Endodermal cell (in vitro differentiated cells): ENCODE data around the gene ALDH5A1. TPM values are rescaled to one million over a fixed set of nuclear protein-coding genes. Genes with fewer than 3 reads are reported as not detected.

Experiments
- DNase-seq: peaks from one replicate; pipeline ENCODE4 v3.0.0-alpha.2; 2017
- H3K27ac ChIP-seq: 2 replicates; pipeline ENCODE4 v1.5.1; 2013; ENCODE audit warnings: mild to moderate bottlenecking, low read depth, low read length, moderate library complexity
- H3K27me3 ChIP-seq: 2 replicates; pipeline ENCODE4 v1.6.1; 2013; ENCODE audit warnings: mild to moderate bottlenecking, low read length, moderate library complexity; ENCODE audit not compliant: insufficient read depth, control insufficient read depth, poor library complexity, severe bottlenecking
- H3K36me3 ChIP-seq: 2 replicates; pipeline ENCODE4 v1.7.0; 2013; ENCODE audit warnings: mild to moderate bottlenecking, low read length, moderate library complexity; ENCODE audit not compliant: control insufficient read depth, insufficient read depth
- H3K4me1 ChIP-seq: one replicate; pipeline ENCODE4 v1.7.0; 2013; ENCODE audit warnings: low read length; ENCODE audit not compliant: control insufficient read depth, insufficient read depth
- H3K4me3 ChIP-seq: 2 replicates; pipeline ENCODE4 v1.5.1; 2013; ENCODE audit warnings: mild to moderate bottlenecking, low read length, moderate library complexity
- H3K9ac ChIP-seq: 2 replicates; pipeline ENCODE4 v1.6.1; 2013; ENCODE audit warnings: mild to moderate bottlenecking, low read length, moderate library complexity; ENCODE audit not compliant: poor library complexity, severe bottlenecking; ENCODE audit errors: extremely low read depth
- H3K9me3 ChIP-seq: 2 replicates; pipeline ENCODE4 v1.6.1; 2013; ENCODE audit warnings: mild to moderate bottlenecking, low read length, moderate library complexity; ENCODE audit not compliant: control insufficient read depth
- H3K27ac Mint-ChIP-seq: 2 replicates; pipeline ENCODE4 v1.8.0; 2020; ENCODE audit warnings: mixed read lengths
- H3K27me3 Mint-ChIP-seq: 2 replicates; pipeline ENCODE4 v1.8.0; 2021; ENCODE audit warnings: mild to moderate bottlenecking, mixed read lengths; ENCODE audit not compliant: insufficient read depth
- H3K36me3 Mint-ChIP-seq: 2 replicates; pipeline ENCODE4 v1.8.0; 2020; ENCODE audit warnings: low read depth, mixed read lengths
- H3K4me1 Mint-ChIP-seq: 2 replicates; pipeline ENCODE4 v1.8.0; 2020; ENCODE audit warnings: mixed read lengths
- H3K4me3 Mint-ChIP-seq: 2 replicates; pipeline ENCODE4 v1.8.0; 2020; ENCODE audit warnings: mild to moderate bottlenecking, moderate library complexity, mixed read lengths
- H3K9me3 Mint-ChIP-seq: 2 replicates; pipeline ENCODE4 v1.8.0; 2020; ENCODE audit warnings: mild to moderate bottlenecking, mixed read lengths
- WGBS, 2 experiments: methylation state at CpG; one replicate each; pipeline versions ENCODE4 v1.1.5 to v1.1.7; 2013; ENCODE audit warnings: missing lambda C conversion rate in 2 of 2, mixed read lengths in 1 of 2; ENCODE audit not compliant: insufficient coverage in 1 of 2, insufficient read length in 1 of 2; 5-methylcytosine and 5-hydroxymethylcytosine counted together
- total RNA-seq, 2 donors: library from RNA; stranded (reverse); fragmentation: NEBNext Ultra II Directional in 1 of 2; extraction: Animal tissue kit (Norgen Biotek cat#: 25700) in 1 of 2; gene quantifications; 2 replicates in 1 of 2; 3 replicates in 1 of 2; pipeline ENCODE4 v1.2.1, GENCODE V29; 2021
- TF ChIP-seq, protein P1 (sequence below): fragments of 200-600 bp; sonication (generic); conservative IDR thresholded peaks from 2 replicates; pipeline ENCODE4 v1.5.0; 2021; ENCODE audit warnings: antibody characterized with exemption, mild to moderate bottlenecking

The ALDH5A1 gene
- total RNA-seq, 2 donors from 2014 or later, result 7.1 to 9.6 TPM

DNA sequence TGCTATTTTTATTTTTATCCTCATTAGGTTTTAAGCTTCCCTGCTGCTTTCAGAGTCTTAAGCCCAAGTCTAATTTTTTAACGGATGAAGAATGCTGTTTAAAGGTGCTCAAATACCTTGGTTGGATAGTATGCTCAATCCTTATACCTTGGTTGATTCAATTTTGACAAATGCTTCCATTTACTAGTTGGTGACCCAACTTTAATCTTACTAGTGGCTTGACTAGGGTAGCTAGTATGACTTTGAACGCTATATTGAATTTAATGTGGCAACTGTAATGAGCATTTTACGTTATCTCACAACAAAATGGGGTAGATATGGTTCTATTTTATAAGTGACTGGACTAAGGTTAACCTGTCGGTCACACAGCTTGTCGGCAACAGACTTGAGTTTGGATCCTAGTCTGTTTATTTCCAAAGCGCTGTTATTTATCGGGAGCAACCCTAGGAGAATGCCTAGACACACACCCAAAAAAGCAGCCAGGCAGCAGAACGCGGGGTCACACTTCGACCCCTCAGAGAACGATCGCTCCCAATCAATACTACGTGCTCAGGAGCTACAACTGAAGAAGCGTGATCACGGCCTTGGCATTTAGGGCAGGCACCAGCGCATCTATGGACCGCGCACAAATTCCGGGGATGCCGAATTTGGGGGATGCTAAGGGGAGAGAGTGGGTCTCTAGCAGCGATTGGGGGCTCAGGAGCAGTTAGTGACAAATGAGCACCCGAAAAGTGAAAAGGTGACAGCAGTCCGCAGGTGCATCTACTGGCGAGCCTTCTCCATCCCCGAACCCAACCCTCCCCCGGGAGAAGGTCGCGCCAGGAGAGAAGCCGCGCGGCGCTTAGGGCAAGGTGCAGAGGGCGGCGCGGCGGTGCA is 586 bp upstream of the ALDH5A1 start:
- DNase-seq, result no peak
- WGBS, 2 experiments, result 33 to 57% methylated on average over 18 to 36 of the region's 36 CpGs
- H3K9me3 ChIP-seq, result no peaks in the 10 kb centered on the region
- Mint-ChIP-seq H3K9me3 (peaks cover 5% of the 10 kb centered on the region), H3K27ac (peak overlapping the region; percentile 77), H3K36me3 (peaks cover 12% of the 10 kb centered on the region), H3K4me3 (peak overlapping the region; percentile 69), H3K4me1 (peaks cover 7% of the 10 kb centered on the region), H3K27me3 (peaks cover 38% of the 10 kb centered on the region)
- peak overlapping the region; percentile 78 for H3K4me3 ChIP-seq
- TF ChIP-seq, protein P1, sequence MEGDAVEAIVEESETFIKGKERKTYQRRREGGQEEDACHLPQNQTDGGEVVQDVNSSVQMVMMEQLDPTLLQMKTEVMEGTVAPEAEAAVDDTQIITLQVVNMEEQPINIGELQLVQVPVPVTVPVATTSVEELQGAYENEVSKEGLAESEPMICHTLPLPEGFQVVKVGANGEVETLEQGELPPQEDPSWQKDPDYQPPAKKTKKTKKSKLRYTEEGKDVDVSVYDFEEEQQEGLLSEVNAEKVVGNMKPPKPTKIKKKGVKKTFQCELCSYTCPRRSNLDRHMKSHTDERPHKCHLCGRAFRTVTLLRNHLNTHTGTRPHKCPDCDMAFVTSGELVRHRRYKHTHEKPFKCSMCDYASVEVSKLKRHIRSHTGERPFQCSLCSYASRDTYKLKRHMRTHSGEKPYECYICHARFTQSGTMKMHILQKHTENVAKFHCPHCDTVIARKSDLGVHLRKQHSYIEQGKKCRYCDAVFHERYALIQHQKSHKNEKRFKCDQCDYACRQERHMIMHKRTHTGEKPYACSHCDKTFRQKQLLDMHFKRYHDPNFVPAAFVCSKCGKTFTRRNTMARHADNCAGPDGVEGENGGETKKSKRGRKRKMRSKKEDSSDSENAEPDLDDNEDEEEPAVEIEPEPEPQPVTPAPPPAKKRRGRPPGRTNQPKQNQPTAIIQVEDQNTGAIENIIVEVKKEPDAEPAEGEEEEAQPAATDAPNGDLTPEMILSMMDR, result no peak
- H3K27me3 ChIP-seq, result peaks cover 26% of the 10 kb centered on the region
- H3K36me3 ChIP-seq, result no peaks in the 10 kb centered on the region
- H3K27ac ChIP-seq, result no peak overlapping the region
- no peak overlapping the region for H3K9ac ChIP-seq
- H3K4me1 ChIP-seq, result no peaks in the 10 kb centered on the region

DNA sequence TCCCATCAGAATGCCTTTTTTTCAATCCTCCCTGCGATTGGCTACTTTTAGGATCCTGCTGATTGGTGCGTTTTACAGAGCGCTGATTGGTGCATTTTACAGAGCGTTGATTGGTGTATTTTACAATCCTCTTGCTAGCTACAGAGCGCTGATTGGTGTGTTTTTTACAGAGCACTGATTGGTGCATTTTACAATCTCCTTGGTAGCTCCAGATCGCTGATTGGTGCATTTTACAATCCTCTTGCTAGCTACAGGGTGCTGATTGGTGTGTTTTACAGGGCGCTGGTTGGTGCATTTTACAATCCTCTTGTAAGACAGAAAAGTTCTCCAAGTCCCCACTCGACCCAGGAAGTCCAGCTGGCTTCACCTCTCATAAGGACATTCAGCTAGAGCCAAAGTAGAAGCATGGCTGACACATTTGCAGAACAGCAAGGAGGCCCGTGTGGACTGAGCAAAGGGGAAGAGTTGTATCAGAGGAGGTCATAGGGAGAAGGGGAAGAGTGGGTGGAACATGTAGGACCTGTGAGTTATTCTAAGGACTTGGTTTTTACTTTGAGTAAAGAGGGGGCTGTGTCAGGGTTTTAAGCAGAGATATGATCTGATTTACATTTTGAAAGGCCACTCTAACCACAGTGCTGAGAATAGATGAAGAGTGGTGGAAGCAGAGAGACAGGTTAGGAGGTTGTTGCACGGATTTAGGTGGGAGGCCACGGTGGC is 2.6 kb downstream of the ALDH5A1 start:
- Histone ChIP-seq H3K36me3 (no peaks in the 10 kb centered on the region), H3K4me3 (no peak overlapping the region), H3K9me3 (no peaks in the 10 kb centered on the region), H3K27me3 (peaks cover 26% of the 10 kb centered on the region), H3K4me1 (no peaks in the 10 kb centered on the region), H3K9ac (no peak overlapping the region), H3K27ac (no peak overlapping the region)
- Mint-ChIP-seq H3K4me1 (peaks cover 13% of the 10 kb centered on the region), H3K36me3 (peaks cover 12% of the 10 kb centered on the region), H3K9me3 (peaks cover 5% of the 10 kb centered on the region), H3K27me3 (peaks cover 38% of the 10 kb centered on the region), H3K27ac (no peak overlapping the region), H3K4me3 (no peak overlapping the region)
- DNase-seq, result no peak
- TF ChIP-seq, protein P1, result no peak
- 87 to 92% methylated on average over 11 of the region's 11 CpGs for WGBS, 2 experiments

DNA sequence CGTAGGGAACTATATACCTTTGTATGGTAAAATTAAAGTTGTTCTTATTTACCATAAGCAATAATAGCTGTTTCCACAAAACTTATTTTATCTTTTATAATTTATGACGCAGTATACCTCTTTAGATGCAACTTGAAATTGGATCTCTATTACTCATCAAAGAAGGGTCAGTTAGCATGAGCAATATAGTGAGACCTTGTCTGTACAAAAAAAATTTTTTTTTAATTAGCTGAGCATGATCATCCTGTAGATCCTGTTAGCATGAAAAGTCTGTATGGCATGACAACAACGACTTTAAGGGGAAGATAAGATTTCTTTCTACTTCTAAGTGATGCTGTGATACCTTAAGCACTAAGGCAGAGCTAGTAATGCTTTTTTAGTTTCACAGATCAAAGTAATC is 5.9 kb downstream of the ALDH5A1 start:
- peaks cover 11% of the 10 kb centered on the region for H3K4me1 Mint-ChIP-seq
- H3K27me3 Mint-ChIP-seq, result peaks cover 21% of the 10 kb centered on the region
- no peak overlapping the region for H3K27ac Mint-ChIP-seq
- Histone ChIP-seq H3K27ac (no peak overlapping the region), H3K9ac (no peak overlapping the region), H3K36me3 (no peaks in the 10 kb centered on the region), H3K4me1 (no peaks in the 10 kb centered on the region), H3K4me3 (no peak overlapping the region), H3K9me3 (no peaks in the 10 kb centered on the region), H3K27me3 (peaks cover 14% of the 10 kb centered on the region)
- peaks cover 15% of the 10 kb centered on the region for H3K36me3 Mint-ChIP-seq
- TF ChIP-seq, protein P1, result no peak
- DNase-seq, result no peak
- 92% methylated on average over 2 of the region's 3 CpGs; no CpG with 5 or more reads in 1 of the 2 experiments for WGBS, 2 experiments
- no peak overlapping the region for H3K4me3 Mint-ChIP-seq
- H3K9me3 Mint-ChIP-seq, result peaks cover 5% of the 10 kb centered on the region
